SK-N-MC (cell line): ENCODE results near the gene SCAF11.

Experiments
- DNase-seq: peaks from one replicate; pipeline ENCODE4 v3.0.0-alpha.2; 2011; ENCODE audit warnings: low read depth, low spot score
- H3K27ac ChIP-seq: fragments of 200-600 bp; sonication (generic); 2 replicates; pipeline ENCODE4 v1.5.1; 2016; ENCODE audit warnings: mixed run types
- H3K36me3 ChIP-seq: fragments of 200-600 bp; sonication (generic); 2 replicates; pipeline ENCODE4 v1.6.1; 2017; ENCODE audit warnings: antibody characterized with exemption, low read length, mixed read lengths; ENCODE audit not compliant: insufficient read depth
- H3K4me3 ChIP-seq: fragments of 200-600 bp; sonication (generic); 2 replicates; pipeline ENCODE4 v1.5.1; 2016
- H3K9ac ChIP-seq: fragments of 200-600 bp; sonication (generic); 2 replicates; pipeline ENCODE4 v1.8.0; 2017; ENCODE audit warnings: mixed run types, mixed read lengths; ENCODE audit not compliant: insufficient read length
- H3K9me3 ChIP-seq: fragments of 200-600 bp; sonication (generic); 2 replicates; pipeline ENCODE4 v1.6.1; 2017; ENCODE audit warnings: low read depth, mild to moderate bottlenecking, antibody characterized with exemption, low read length, moderate library complexity, mixed read lengths
- EZH2 ChIP-seq: fragments of 200-600 bp; sonication (generic); IDR thresholded peaks from one replicate; pipeline ENCODE4 v1.6.1; 2017; ENCODE audit warnings: antibody characterized with exemption
- FOXP2 ChIP-seq: optimal IDR thresholded peaks from 2 replicates; pipeline ENCODE3; 2011; ENCODE audit warnings: mild to moderate bottlenecking, moderate library complexity; ENCODE audit not compliant: insufficient read depth; ENCODE audit errors: extremely low read length, control extremely low read depth
- POLR2AphosphoS5 ChIP-seq: IDR thresholded peaks from 2 replicates; pipeline ENCODE4 v1.6.1; 2012; ENCODE audit warnings: mild to moderate bottlenecking, low read depth, low read length, borderline replicate concordance

Gene SCAF11

GRCh38 chr12:45915405-45915804 is 75.0 kb downstream of the SCAF11 start:
- Histone ChIP-seq H3K4me3 (no peak overlapping the region), H3K36me3 (peaks cover 23% of the 10 kb centered on the region), H3K9ac (no peak overlapping the region), H3K9me3 (no peaks in the 10 kb centered on the region), H3K27ac (no peak overlapping the region)
- TF ChIP-seq FOXP2 (no peak), EZH2 (no peak), POLR2AphosphoS5 (no peak; the same call in 1 of the 2 replicates)
- no peak for DNase-seq

- H3K9me3 ChIP-seq, result no peaks in the 10 kb centered on the region
- H3K27ac ChIP-seq, result no peak overlapping the region
- H3K4me3 ChIP-seq, result no peak overlapping the region
- H3K9ac ChIP-seq, result no peak overlapping the region
- H3K36me3 ChIP-seq, result peaks cover 10% of the 10 kb centered on the region
- no peak for DNase-seq
- TF ChIP-seq POLR2AphosphoS5, result peak; percentile 14; the same call in 1 of the 2 replicates
- TF ChIP-seq FOXP2, result no peak
These were observed 76.3 kb downstream of the SCAF11 start for GRCh38 chr12:45914090-45914489.

GRCh38 chr12:45913631-45914030 is 76.7 kb downstream of the SCAF11 start:
- Histone ChIP-seq H3K36me3 (peaks cover 6% of the 10 kb centered on the region), H3K27ac (no peak overlapping the region), H3K9me3 (no peaks in the 10 kb centered on the region), H3K9ac (no peak overlapping the region), H3K4me3 (no peak overlapping the region)
- no peak for DNase-seq
- TF ChIP-seq FOXP2 (no peak), POLR2AphosphoS5 (no peak), EZH2 (no peak)

- Histone ChIP-seq H3K4me3 (no peak overlapping the region), H3K9ac (no peak overlapping the region), H3K36me3 (peaks cover 7% of the 10 kb centered on the region), H3K27ac (no peak overlapping the region), H3K9me3 (no peaks in the 10 kb centered on the region)
- no peak for DNase-seq
- TF ChIP-seq EZH2, result no peak
These were observed 77.6 kb downstream of the SCAF11 start for GRCh38 chr12:45912774-45913173.

DNA sequence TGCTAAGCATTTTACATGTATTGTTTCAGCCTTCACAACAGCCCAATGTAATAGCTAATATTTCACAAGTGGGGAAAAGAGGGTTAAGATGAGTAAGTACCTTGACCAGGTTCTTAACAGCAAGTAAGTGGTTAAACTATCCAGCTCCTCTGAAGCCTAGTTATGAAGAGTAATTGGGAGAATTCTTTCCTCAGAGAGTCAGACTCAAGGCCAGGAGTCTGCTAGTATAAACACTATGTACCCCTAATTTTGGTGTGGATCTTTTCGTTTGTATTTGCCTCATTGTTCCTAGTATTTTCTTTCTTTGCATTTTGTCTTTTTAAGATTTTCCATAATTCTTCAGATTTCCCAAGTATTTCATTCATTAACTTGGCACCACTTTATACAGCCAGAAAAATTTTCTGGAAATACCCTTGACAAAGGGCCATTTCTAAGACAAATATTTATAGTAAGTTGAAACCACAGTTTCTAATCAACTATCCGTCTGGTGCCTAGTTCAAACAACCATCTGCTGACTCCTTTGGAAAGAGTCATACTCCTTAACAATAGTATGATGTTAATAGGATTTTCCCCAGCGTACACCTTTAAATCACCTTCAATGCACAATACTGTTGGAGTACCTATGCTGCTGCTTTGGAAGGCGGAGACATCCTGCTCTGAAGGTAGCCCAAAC is 81.2 kb downstream of the SCAF11 start:
- Histone ChIP-seq H3K36me3 (peaks cover 31% of the 10 kb centered on the region), H3K27ac (no peak overlapping the region), H3K9me3 (no peaks in the 10 kb centered on the region), H3K4me3 (no peak overlapping the region), H3K9ac (no peak overlapping the region)
- no peak for DNase-seq
- TF ChIP-seq POLR2AphosphoS5 (no peak), FOXP2 (no peak), EZH2 (no peak)

DNA sequence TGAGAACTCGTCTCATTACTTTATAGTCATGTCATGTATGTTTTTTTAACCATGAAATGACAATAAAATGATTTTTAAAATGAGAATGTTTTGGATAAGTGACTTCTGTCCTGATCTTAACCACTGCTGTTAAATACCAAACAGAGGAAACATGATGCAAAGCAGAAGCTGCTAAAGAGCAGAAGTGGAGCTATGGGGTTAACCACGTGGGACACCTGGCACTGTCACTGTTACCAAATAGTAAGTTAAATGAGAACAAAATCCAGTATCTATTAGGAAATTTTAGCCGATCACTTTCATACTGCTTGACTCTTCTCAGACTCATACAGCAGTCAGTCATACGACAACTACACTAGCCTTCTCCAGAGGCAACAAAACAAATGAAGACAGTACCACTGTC is 82.4 kb downstream of the SCAF11 start:
- Histone ChIP-seq H3K4me3 (no peak overlapping the region), H3K9ac (no peak overlapping the region), H3K36me3 (peaks cover 39% of the 10 kb centered on the region), H3K9me3 (no peaks in the 10 kb centered on the region), H3K27ac (no peak overlapping the region)
- TF ChIP-seq EZH2 (no peak), FOXP2 (no peak), POLR2AphosphoS5 (no peak)
- no peak for DNase-seq

- Histone ChIP-seq H3K27ac (no peak overlapping the region), H3K4me3 (no peak overlapping the region), H3K9ac (no peak overlapping the region), H3K36me3 (peaks cover 66% of the 10 kb centered on the region), H3K9me3 (no peaks in the 10 kb centered on the region)
- DNase-seq, result no peak
- TF ChIP-seq POLR2AphosphoS5 (no peak), FOXP2 (no peak), EZH2 (no peak)
These were observed 92.3 kb downstream of the SCAF11 start for GRCh38 chr12:45898094-45898493.

DNA sequence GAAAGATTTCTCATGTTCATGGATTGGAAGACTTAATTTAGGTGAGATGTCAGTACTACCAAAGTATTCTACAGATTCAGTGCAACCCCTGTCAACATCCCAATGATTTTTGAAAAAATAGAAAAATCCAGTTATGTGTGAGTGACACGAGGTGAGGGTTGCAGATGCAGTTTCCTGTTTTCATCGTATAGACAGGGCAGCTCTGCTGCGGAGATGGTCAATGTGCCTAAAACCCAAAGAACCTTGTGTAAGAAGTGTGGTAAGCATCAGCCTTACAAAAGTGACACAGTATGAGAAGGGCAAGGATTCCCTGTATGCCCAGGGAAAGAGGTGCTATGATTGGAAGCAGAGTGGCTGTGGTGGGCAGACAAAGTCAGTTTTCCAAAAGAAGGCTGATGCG is 94.4 kb downstream of the SCAF11 start:
- no peak for DNase-seq
- no peak overlapping the region for H3K4me3 ChIP-seq
- H3K27ac ChIP-seq, result no peak overlapping the region
- H3K9ac ChIP-seq, result no peak overlapping the region
- peaks cover 83% of the 10 kb centered on the region for H3K36me3 ChIP-seq
- TF ChIP-seq POLR2AphosphoS5, result no peak
- TF ChIP-seq EZH2, result no peak
- no peak for TF ChIP-seq FOXP2
- H3K9me3 ChIP-seq, result no peaks in the 10 kb centered on the region

DNA sequence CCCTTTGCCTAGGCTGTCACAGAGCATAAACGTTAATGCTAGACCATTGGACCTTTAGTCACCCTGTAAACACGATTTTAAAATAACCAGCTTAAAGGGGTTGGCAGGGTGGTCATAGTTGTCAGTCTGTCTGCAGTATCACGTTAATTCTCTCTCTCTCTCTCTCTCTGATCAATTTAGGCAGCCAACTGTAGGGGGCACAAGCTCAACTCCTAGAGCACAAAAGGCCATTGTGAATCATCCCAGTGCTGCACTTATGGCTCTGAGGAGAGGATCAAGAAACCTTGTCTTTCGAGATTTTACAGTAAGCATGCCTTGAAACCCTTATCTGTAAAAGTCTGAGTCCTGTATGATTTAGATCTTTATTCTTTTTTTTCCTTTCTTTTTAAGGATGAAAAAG is 97.1 kb downstream of the SCAF11 start:
- Histone ChIP-seq H3K9me3 (no peaks in the 10 kb centered on the region), H3K36me3 (peaks cover 69% of the 10 kb centered on the region), H3K4me3 (no peak overlapping the region), H3K9ac (no peak overlapping the region), H3K27ac (no peak overlapping the region)
- DNase-seq, result no peak
- no peak for TF ChIP-seq POLR2AphosphoS5
- no peak for TF ChIP-seq EZH2
- no peak for TF ChIP-seq FOXP2
